Right lobe of liver (tissue), 4 donors: ENCODE results near the gene KRTAP3-1.

Experiments
- POLR2A ChIP-seq: fragments of 450-650 bp; IDR thresholded peaks from one replicate; pipeline ENCODE4 v1.6.1; 2017; ENCODE audit warnings: antibody characterized with exemption, mild to moderate bottlenecking
- TF ChIP-seq, protein P1 (sequence below), 4 donors: fragments of 200-600 bp in 3 of 4; fragments of 450-650 bp in 1 of 4; IDR thresholded peaks; one replicate each; pipeline versions ENCODE4 v1.5.1 to v1.8.0; 2016 to 2022; ENCODE audit warnings: antibody characterized with exemption in 4 of 4, mild to moderate bottlenecking in 2 of 4
- donor health status: DM: no; HTN: no; CAD: no.
- donor health status: DM: no; HTN: no; CAD: no.
- donor health status: DM: no; HTN: yes; CAD: no.

DNA sequence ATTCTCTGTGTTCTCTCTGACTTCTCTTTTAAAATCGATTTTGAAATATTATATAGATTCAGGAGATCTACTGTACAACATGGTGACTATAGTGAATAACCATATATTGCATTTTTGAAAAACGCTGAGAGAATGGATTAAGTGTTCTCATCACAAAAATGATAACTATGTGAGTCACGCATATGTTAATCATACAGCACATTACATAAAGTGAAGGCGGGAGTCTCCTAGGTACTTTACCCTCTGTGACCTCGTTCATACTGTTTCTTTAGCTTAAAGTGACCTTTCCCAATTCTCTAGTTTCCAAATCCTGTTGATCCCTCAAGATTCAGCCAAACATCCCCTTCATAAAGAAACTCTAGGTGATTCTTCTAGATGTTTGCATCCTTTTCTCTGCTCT lies 6.1 kb downstream of the KRTAP3-1 start:
- TF ChIP-seq, protein P1, sequence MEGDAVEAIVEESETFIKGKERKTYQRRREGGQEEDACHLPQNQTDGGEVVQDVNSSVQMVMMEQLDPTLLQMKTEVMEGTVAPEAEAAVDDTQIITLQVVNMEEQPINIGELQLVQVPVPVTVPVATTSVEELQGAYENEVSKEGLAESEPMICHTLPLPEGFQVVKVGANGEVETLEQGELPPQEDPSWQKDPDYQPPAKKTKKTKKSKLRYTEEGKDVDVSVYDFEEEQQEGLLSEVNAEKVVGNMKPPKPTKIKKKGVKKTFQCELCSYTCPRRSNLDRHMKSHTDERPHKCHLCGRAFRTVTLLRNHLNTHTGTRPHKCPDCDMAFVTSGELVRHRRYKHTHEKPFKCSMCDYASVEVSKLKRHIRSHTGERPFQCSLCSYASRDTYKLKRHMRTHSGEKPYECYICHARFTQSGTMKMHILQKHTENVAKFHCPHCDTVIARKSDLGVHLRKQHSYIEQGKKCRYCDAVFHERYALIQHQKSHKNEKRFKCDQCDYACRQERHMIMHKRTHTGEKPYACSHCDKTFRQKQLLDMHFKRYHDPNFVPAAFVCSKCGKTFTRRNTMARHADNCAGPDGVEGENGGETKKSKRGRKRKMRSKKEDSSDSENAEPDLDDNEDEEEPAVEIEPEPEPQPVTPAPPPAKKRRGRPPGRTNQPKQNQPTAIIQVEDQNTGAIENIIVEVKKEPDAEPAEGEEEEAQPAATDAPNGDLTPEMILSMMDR (IDR thresholded peaks at IDR 0.05) = no peak
- TF ChIP-seq POLR2A = no peak
